GM12872 (cell line): ENCODE data around the gene FAM83B.

Source experiments
- TF ChIP-seq, protein P1 (sequence below): IDR thresholded peaks from 3 replicates; pipeline ENCODE4 v1.5.1; 2011; ENCODE audit warnings: low read depth, mild to moderate bottlenecking, low read length, moderate library complexity; ENCODE audit not compliant: insufficient read depth

Gene FAM83B

DNA sequence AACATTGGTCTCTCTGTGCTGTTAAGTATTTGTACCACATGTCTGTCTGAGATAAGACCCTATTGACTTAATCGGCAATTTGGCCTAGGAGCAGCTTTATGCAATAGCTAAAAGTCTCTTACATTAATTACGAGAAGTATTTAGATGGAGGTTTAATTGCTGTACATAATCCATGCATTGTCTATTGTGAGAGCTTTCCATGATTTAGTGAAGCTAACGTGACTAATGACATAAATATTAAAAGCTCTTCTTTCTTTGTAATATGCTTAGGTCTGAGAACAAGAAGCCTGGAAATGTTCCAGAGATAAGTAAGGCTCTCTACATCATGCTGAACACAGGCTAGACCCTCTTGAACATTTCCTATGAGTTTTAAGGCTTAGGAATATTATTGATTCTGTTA lies 32.7 kb upstream of the FAM83B start:
- TF ChIP-seq, protein P1, sequence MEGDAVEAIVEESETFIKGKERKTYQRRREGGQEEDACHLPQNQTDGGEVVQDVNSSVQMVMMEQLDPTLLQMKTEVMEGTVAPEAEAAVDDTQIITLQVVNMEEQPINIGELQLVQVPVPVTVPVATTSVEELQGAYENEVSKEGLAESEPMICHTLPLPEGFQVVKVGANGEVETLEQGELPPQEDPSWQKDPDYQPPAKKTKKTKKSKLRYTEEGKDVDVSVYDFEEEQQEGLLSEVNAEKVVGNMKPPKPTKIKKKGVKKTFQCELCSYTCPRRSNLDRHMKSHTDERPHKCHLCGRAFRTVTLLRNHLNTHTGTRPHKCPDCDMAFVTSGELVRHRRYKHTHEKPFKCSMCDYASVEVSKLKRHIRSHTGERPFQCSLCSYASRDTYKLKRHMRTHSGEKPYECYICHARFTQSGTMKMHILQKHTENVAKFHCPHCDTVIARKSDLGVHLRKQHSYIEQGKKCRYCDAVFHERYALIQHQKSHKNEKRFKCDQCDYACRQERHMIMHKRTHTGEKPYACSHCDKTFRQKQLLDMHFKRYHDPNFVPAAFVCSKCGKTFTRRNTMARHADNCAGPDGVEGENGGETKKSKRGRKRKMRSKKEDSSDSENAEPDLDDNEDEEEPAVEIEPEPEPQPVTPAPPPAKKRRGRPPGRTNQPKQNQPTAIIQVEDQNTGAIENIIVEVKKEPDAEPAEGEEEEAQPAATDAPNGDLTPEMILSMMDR = no peak

DNA sequence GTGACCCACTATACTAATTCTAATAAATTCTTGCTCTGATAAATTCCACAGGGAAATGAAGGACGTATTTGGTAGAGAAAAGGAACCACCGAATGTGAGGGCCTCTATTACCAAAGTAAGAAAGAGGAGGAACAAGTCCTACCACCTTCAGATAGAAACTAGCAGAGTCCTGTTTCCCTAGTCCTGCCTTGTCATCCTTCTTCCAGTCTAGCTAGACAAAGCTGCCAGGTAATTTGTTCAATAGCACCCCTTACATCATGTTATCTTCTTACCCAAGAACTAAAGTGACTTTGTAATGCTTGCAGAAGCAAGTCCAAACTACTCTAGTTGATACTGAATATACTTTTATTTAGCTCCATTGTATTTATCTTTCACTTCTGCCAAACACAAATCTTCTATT lies 29.3 kb upstream of the FAM83B start:
- TF ChIP-seq, protein P1 = no peak

DNA sequence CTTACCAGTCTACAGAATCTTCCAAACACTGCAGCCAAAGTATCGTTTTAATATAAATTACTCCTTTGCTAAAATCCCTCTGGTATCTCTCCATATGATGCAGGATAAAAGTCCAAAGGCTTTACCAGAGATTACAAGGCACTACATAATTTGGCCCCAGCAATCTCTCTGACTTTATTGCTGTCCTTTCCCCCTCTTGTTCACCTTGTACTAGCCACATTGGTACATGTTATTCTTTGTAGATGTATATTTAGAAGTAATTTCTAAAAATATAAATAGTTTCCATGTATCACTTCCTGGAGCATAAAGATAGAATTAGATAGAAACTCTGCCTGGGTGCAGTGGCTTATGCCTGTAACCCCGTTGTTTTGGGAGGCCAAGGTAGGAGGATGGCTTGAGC lies 28.7 kb upstream of the FAM83B start:
- TF ChIP-seq, protein P1 = no peak

DNA sequence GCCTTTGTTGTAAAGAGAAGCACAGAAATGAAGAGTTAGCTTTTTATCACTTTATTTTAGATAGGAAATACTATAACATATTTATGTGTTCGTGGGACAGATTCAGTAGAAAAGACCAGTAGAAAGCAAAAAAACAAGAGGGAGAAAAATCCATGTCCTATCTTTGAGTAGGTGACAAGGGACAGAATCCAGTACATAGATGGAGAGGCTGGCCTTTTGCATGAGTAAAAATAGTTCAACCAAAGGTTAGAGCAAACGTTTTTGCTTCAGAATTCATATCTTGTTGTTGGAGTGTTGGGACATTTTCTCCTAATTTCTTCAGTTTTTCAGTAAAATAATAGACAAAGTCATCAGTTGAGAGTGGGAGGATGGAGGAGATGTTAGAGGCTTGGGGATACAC lies 19.6 kb upstream of the FAM83B start:
- TF ChIP-seq, protein P1 = no peak

DNA sequence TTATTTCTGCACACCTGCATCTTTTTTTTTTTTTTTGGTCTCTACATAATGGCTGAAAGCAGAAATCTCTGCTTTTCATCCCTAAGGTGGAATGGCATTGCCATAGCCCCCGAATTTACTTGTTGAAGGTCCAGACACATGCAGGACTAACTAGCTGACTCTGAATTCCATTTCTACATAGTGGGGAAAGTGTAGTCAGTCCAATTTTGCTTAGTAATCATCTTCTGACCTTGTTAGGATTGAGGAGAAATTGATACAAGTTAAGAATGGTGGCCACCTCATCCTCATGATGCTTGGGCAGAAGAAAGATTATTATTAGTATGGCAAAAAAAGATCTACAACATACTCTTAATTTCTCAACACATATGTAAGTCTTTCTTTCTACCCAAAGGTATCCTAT lies 16.4 kb upstream of the FAM83B start:
- TF ChIP-seq, protein P1 = no peak

DNA sequence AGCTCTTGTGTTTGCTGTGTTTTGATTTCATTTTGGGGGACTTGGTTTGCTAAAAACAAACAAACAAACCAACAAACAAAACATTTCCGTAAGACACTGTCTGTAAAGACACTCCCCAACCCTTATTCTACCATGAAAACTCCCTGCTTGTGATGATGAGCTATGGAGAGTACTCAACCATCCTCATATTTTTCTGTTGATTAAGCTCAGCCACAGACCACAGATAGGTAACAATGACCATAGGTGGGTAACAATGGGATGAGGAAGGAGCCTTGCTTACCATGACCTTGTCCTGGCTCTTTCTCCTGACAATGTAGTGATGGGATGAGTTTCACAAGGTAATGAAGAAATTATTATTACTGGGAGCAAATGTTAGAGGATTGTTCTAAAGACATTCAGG lies 11.4 kb upstream of the FAM83B start:
- TF ChIP-seq, protein P1 = no peak

DNA sequence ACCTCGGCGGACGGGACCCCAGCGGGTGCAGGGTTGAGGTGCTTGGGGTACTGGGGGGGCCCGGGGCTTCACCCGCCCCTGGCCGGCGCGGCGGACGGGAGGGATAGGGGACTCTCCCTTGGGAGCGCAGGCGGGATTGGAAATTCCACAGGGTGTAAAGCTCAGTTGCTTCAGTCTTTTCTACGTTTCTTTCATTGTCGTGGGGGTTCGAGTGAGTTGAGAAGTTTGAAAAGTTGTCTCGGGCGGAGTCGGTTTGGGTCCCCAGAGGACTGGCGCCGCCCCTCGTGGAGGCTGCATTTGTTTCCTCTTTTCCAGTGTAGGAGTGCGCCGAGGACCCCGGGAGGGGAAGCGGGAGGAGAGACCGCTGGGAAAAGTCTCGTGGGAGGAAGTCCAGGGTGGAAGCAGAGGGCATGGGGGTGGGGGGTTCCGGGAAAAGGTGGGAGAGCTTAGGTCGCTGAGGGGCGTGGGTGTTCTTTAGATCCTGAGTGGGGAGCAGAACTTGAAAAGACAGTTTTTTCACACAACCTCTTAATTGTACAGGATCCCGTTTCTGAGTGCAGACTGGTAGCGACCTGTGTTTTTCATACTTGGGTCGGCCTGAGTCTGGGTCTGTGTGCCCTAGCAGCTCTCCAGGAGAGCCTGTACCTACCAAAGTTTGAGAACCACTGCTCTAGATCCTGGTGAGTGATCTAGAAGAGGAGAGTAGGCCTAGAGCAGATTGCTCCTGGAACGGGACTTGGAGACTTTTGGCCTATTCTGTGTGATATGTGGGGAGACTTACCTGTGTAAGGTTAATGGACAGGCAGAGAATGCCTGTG lies 495 bp downstream of the FAM83B start:
- TF ChIP-seq, protein P1 = no peak
